ENCODE results near the gene RDH16.

The RDH16 gene

DNA sequence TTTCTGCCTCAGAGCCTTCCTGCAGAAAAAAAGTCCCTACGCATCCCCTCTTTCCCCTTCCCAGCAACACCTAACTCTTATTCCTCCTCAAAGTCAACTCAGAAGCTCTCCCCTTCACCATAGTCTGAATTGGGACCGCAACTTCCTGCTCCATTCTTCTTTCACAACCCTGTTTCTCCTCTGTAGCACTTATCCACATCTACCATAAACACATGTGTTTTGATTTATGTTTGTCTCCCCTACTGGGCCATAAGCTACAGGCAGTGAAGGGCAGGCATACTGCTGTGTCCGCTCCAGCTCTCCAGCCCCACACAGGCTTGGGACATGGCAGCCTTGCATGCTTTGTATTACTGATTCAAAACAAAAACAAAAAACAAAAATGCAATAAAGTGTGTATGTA lies 29.1 kb downstream of the RDH16 start:
- Histone ChIP-seq H3K27ac (ENCODE audit: low read depth, low read length, poor library complexity, severe bottlenecking) (no peak overlapping the region), H3K36me3 (ENCODE audit: insufficient read depth, low read length) (no peaks in the 10 kb centered on the region), H3K9me2 (ENCODE audit: low read depth, low read length) (no peaks in the 10 kb centered on the region), H3F3A (ENCODE audit: insufficient read depth, low read length) (no peaks in the 10 kb centered on the region), H3K9me3 (ENCODE audit: low read length) (no peaks in the 10 kb centered on the region), H3K27me3 (ENCODE audit: insufficient read depth, low read length) (no peaks in the 10 kb centered on the region), H4K20me1 (ENCODE audit: insufficient read depth, low read length) (no peaks in the 10 kb centered on the region), H3K4me2 (ENCODE audit: low read length) (no peak overlapping the region), H3K4me3 (ENCODE audit: low read depth, low read length, poor library complexity, severe bottlenecking) (no peak overlapping the region), H3K9ac (ENCODE audit: low read length) (no peak overlapping the region), H3K79me2 (ENCODE audit: insufficient read depth, low read length) (no peaks in the 10 kb centered on the region), H3K4me1 (ENCODE audit: insufficient read depth, low read length, severe bottlenecking) (peaks cover 7% of the 10 kb centered on the region), H2AFZ (ENCODE audit: low read length) (no peak overlapping the region)
- no peak for TF ChIP-seq EZH2 (IDR thresholded peaks at IDR 0.05; ENCODE audit: borderline replicate concordance, low read length)
- no peak for TF ChIP-seq CTCF (IDR thresholded peaks at IDR 0.05; ENCODE audit: low read length)

DNA sequence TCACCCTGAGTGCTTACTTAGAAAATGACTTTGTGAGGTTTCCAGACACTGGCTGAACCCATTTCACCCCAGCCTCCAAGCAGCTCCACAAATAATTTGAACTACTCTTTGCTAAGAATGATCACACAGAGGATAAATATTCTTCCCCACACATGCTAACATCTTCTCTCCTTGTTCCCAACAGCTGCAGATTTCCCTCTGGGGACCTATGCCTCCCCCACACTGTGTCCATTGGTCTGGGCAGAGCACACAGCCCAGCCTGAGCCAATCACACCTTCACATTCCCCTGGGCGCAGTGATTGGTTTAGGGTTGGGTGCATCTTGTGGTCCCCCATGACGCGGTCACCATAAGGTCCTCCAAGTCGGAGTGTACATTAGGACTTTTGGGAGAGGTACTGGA lies 30.1 kb downstream of the RDH16 start:
- H4K20me1 ChIP-seq (ENCODE audit: insufficient read depth, low read length) = no peaks in the 10 kb centered on the region
- no peak overlapping the region for H3K27ac ChIP-seq (ENCODE audit: low read depth, low read length, poor library complexity, severe bottlenecking)
- H3K4me3 ChIP-seq (ENCODE audit: low read depth, low read length, poor library complexity, severe bottlenecking) = no peak overlapping the region
- no peak overlapping the region for H3K9ac ChIP-seq (ENCODE audit: low read length)
- H3K9me3 ChIP-seq (ENCODE audit: low read length) = no peaks in the 10 kb centered on the region
- no peaks in the 10 kb centered on the region for H3K9me2 ChIP-seq (ENCODE audit: low read depth, low read length)
- no peaks in the 10 kb centered on the region for H3F3A ChIP-seq (ENCODE audit: insufficient read depth, low read length)
- H3K79me2 ChIP-seq (ENCODE audit: insufficient read depth, low read length) = no peaks in the 10 kb centered on the region
- no peaks in the 10 kb centered on the region for H3K36me3 ChIP-seq (ENCODE audit: insufficient read depth, low read length)
- no peaks in the 10 kb centered on the region for H3K27me3 ChIP-seq (ENCODE audit: insufficient read depth, low read length)
- peaks cover 7% of the 10 kb centered on the region for H3K4me1 ChIP-seq (ENCODE audit: insufficient read depth, low read length, severe bottlenecking)
- no peak overlapping the region for H2AFZ ChIP-seq (ENCODE audit: low read length)
- TF ChIP-seq EZH2 (IDR thresholded peaks at IDR 0.05; ENCODE audit: borderline replicate concordance, low read length) (no peak), CTCF (IDR thresholded peaks at IDR 0.05; ENCODE audit: low read length) (no peak)
- no peak overlapping the region for H3K4me2 ChIP-seq (ENCODE audit: low read length)

DNA sequence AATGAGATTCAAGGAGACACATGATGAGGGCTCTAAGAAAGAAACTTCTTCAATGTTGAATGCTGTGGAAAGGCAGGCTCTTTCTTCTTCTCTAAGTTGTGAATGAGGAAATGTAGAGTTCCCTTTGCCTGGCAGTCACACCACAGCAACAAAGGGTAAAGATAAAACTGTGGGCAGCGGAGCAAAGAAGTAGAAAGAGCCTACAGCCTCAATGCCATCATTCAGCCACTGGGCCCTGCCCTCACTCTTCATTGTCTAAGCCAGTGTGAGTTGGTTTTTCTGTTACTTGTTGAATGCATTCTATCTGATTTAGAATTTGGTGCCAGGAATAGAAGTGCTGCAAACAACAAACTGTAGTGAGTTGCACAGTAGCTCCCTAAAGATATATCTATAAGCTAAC lies 35.4 kb downstream of the RDH16 start:
- H3K4me1 ChIP-seq (ENCODE audit: insufficient read depth, low read length, severe bottlenecking) = no peaks in the 10 kb centered on the region
- no peak overlapping the region for H3K4me2 ChIP-seq (ENCODE audit: low read length)
- no peaks in the 10 kb centered on the region for H3K79me2 ChIP-seq (ENCODE audit: insufficient read depth, low read length)
- TF ChIP-seq CTCF (IDR thresholded peaks at IDR 0.05; ENCODE audit: low read length) (no peak), EZH2 (IDR thresholded peaks at IDR 0.05; ENCODE audit: borderline replicate concordance, low read length) (no peak)
- H3K4me3 ChIP-seq (ENCODE audit: low read depth, low read length, poor library complexity, severe bottlenecking) = no peak overlapping the region
- H3K27ac ChIP-seq (ENCODE audit: low read depth, low read length, poor library complexity, severe bottlenecking) = no peak overlapping the region
- no peaks in the 10 kb centered on the region for H4K20me1 ChIP-seq (ENCODE audit: insufficient read depth, low read length)
- no peaks in the 10 kb centered on the region for H3K9me3 ChIP-seq (ENCODE audit: low read length)
- H3K36me3 ChIP-seq (ENCODE audit: insufficient read depth, low read length) = no peaks in the 10 kb centered on the region
- no peaks in the 10 kb centered on the region for H3K9me2 ChIP-seq (ENCODE audit: low read depth, low read length)
- no peaks in the 10 kb centered on the region for H3K27me3 ChIP-seq (ENCODE audit: insufficient read depth, low read length)
- H2AFZ ChIP-seq (ENCODE audit: low read length) = no peak overlapping the region
- no peak overlapping the region for H3K9ac ChIP-seq (ENCODE audit: low read length)
- no peaks in the 10 kb centered on the region for H3F3A ChIP-seq (ENCODE audit: insufficient read depth, low read length)

All from OCI-LY1 (cell line).